Esophagus muscularis mucosa (tissue), 3 donors: Measurements from ENCODE around the gene DISC1.

Experiments used
- POLR2A ChIP-seq: fragments of 450-650 bp; IDR thresholded peaks from one replicate; pipeline ENCODE4 v1.6.1; 2017; ENCODE audit warnings: antibody characterized with exemption, moderate library complexity, mild to moderate bottlenecking, low read depth
- TF ChIP-seq, protein P1 (sequence below), 3 experiments: fragments of 200-600 bp in 2 of 3; fragments of 450-650 bp in 1 of 3; sonication (generic) in 2 of 3; IDR thresholded peaks; one replicate each; pipeline ENCODE4 v1.5.1; 2017 to 2019; ENCODE audit warnings: antibody characterized with exemption in 3 of 3, mild to moderate bottlenecking in 2 of 3, moderate library complexity in 1 of 3

DNA sequence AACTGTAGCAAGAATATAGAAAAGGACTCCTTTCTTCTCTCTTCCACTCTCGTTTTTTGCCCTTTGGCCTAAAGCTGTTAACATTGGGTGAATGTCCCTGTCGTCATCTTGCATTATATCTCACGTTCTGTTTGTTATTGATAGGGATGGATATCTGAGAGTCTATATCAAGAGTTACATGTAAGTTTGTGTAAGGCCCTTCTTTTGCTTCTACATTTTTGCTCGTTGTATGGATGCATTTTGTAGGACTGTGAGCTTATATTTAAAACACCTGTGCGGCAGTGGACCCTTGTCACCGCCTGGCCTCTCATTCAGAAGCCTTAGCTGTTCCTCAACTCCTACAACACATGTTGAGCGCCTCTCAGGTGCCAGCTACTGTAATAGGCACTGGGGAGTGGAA lies 211.9 kb downstream of the DISC1 start:
- TF ChIP-seq, protein P1, sequence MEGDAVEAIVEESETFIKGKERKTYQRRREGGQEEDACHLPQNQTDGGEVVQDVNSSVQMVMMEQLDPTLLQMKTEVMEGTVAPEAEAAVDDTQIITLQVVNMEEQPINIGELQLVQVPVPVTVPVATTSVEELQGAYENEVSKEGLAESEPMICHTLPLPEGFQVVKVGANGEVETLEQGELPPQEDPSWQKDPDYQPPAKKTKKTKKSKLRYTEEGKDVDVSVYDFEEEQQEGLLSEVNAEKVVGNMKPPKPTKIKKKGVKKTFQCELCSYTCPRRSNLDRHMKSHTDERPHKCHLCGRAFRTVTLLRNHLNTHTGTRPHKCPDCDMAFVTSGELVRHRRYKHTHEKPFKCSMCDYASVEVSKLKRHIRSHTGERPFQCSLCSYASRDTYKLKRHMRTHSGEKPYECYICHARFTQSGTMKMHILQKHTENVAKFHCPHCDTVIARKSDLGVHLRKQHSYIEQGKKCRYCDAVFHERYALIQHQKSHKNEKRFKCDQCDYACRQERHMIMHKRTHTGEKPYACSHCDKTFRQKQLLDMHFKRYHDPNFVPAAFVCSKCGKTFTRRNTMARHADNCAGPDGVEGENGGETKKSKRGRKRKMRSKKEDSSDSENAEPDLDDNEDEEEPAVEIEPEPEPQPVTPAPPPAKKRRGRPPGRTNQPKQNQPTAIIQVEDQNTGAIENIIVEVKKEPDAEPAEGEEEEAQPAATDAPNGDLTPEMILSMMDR (IDR thresholded peaks at IDR 0.05): no peak
- TF ChIP-seq POLR2A: no peak
